GM12864 (cell line): Measurements from ENCODE around the gene GFOD1.
"Not testable (repeated sequence)": the region's sequence is repeated elsewhere in the genome, so short reads cannot be mapped to it uniquely, and the experiment has no call there.

ENCODE experiments used
- DNase-seq: peaks from one replicate; pipeline ENCODE4 v3.0.0-alpha.2; 2011; ENCODE audit warnings: low read depth
- H3K4me3 ChIP-seq: 2 replicates; pipeline ENCODE4 v1.5.1; 2011; ENCODE audit warnings: mild to moderate bottlenecking, low read depth, low read length, control low read depth
- TF ChIP-seq, protein P1 (sequence below): IDR thresholded peaks from 2 replicates; pipeline ENCODE4 v1.5.1; 2011; ENCODE audit warnings: low read depth, mild to moderate bottlenecking, moderate library complexity, low read length, control low read depth, inconsistent platforms; ENCODE audit errors: missing control alignments

GFOD1 gene

DNA sequence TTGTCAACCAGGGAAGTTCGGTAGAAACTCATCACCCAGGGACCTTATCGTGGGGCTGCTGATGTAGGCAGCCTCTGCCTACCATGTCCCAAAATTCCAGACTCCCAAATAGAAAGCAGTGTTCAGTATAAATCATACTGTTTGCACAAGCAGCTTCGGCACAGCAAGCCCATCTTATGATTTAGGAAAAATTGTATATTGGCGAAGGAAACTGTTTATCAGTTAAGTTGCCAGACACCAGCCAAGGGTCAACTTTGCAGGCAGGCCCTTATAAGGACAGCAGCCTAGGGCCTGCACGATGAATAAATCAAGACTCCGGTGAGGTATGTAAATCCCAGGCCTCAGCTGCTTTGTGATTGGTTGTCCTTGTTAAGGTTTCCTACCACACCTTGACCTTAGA lies 36.8 kb downstream of the GFOD1 start:
- no peak for DNase-seq
- H3K4me3 ChIP-seq, result no peak overlapping the region
- TF ChIP-seq, protein P1, sequence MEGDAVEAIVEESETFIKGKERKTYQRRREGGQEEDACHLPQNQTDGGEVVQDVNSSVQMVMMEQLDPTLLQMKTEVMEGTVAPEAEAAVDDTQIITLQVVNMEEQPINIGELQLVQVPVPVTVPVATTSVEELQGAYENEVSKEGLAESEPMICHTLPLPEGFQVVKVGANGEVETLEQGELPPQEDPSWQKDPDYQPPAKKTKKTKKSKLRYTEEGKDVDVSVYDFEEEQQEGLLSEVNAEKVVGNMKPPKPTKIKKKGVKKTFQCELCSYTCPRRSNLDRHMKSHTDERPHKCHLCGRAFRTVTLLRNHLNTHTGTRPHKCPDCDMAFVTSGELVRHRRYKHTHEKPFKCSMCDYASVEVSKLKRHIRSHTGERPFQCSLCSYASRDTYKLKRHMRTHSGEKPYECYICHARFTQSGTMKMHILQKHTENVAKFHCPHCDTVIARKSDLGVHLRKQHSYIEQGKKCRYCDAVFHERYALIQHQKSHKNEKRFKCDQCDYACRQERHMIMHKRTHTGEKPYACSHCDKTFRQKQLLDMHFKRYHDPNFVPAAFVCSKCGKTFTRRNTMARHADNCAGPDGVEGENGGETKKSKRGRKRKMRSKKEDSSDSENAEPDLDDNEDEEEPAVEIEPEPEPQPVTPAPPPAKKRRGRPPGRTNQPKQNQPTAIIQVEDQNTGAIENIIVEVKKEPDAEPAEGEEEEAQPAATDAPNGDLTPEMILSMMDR, result no peak

DNA sequence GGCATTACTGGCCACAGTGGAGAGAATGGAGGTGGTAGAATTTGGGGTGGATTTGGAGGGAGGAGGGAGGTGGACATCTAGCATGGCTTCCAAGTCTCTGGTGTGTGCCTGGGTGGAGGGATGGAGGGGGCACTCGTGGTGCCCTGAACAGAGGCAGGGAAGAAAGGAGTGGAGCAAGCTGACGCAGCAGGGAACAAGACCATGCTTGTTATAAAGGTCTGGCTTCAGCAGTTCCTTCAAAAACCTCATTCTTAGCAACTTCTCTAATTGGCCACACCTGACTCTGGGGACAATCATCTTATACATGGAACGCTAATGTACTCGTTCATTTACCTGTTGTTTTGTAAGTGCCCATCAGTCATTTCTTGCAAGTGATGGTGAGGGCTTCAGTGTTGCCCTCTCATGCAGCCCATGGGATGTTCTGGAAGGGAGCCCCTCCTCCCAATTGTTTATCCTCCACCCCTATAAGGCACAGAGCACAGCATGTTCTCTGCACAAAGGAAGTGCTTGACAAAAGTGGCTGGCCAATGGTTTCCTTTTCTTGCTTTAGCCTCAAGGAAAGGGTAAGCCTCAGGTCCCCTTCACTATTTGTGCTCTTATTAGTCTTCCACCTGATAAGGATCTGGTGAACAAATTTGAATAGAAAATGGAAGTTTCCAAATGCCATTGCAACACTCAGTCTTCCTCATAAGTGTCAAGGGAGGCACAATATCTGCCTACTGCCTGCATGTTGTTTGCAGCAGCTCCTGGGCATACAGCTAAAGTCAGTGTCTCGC lies 39.3 kb downstream of the GFOD1 start:
- no peak for DNase-seq
- TF ChIP-seq, protein P1, result no peak
- no peak overlapping the region for H3K4me3 ChIP-seq

DNA sequence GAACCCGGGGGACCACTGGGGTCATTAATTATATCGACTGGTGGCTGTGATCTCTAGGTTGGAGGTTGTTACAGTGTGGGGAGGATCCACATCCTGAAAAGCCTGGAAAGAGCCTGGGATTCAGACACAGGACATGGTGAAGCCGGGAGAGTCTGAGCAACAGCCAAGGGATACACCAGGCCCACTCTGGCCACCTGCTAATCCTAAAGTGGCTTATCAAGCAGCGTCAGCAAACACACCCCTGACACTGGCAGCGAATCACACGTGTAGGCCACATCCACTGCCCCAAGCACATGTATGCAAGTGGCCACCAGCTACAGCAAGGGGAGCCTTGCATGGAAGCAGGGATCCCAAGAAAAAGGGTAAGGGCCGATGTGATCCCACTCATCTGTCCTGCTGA lies 41.0 kb downstream of the GFOD1 start:
- TF ChIP-seq, protein P1, result no peak
- no peak overlapping the region for H3K4me3 ChIP-seq
- no peak for DNase-seq

DNA sequence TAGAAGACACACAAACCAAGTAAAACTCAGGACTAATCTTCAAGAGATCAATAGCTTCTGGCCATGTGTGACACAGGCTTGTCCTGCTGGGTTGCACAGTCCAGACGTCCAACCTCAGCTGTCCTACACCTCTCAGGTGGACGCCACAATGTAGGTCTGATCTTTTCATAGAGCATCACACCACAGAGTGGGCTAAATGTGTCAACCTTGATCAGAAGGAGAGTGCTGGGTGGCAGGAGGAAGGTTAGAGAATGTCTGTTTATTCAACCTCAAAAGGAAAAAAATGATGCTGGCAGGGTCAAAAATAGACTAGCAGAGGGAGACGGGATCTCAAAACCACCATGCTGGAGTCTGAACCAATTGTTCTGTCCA lies 41.7 kb downstream of the GFOD1 start:
- no peak for DNase-seq
- TF ChIP-seq, protein P1, result no peak
- H3K4me3 ChIP-seq, result no peak overlapping the region

DNA sequence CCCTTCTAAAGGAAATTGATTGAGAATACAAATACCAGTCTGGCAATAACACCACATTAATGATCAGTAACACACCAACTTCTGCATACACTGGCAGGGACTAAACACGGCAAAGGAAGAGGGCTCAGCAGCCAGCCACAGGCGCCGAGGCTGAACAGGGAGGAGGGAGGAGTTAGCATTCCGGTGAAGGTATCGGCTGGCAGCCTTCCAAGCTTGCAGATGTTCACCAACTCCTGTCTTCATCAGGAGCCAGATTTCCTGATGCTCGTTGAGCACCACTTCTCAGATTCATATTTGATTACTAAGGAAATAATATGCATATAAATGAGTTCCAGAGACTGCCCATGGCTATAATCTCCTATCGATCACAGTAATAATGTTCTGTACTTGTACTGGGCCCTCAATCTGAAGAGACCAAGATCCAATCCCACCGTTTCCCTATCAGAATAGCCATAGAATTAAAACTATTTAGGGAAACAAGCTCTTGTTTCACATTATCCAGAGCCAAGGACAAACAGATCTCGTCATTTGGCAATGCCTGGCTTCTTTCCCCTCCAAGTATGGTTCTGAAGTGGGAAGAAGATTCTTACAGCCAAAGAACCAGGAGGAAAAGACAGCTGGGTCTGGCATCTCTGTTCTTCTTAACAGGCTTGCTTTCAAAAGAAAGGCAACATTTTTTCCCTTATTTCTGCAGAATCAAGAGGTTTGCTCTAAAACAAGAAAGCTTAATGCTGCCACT lies 42.2 kb downstream of the GFOD1 start:
- DNase-seq, result no peak

DNA sequence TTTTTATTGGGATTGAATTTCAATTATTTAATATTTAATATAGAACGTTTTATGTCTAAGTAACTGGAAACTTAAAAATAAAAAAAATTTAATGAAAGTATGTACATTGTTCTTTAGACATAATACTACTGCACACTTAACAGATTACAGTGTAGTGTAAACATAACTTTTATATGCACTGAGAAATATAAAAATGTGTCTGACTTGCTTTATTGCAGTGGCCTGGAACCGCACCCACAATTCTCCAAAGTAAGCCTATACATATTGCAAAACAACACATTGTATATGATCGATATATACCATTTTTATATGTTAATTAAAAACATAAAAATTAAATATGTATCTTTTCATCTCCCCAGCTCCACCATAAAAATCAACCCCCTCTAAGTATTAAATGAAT lies 42.8 kb downstream of the GFOD1 start:
- H3K4me3 ChIP-seq, result no peak overlapping the region
- TF ChIP-seq, protein P1, result no peak
- DNase-seq, result no peak

More for the DNA sequence above, 42.2 kb downstream of the GFOD1 start:
- TF ChIP-seq, protein P1, result no peak
- H3K4me3 ChIP-seq, result no peak overlapping the region

DNA sequence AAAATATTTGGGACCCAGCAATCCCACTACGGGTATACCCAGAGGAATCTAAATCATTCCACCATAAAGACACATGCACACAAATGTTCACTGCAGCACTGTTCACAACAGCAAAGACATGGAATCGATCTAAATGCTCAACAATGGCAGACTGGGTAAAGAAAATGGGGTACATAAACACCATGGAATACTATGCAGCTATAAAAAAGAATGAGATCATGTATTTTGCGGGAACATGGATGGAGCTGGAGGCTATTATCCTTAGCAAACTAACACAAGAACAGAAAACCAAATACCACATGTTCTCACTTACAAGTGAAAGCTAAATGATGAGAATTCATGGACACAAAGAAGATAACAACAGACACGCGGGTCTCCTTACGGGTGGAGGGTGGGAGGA lies 43.4 kb downstream of the GFOD1 start:
- DNase-seq, result not testable (repeated sequence)

More for the DNA sequence above, 43.4 kb downstream of the GFOD1 start:
- H3K4me3 ChIP-seq, result not testable (repeated sequence)
